Measurements from ENCODE around the gene MCM3. TPM values are rescaled to one million over a fixed set of nuclear protein-coding genes. Genes with fewer than 3 reads are reported as not detected.
A peak's percentile ranks its signal among the peaks of the same experiment; 100 is the strongest.

MCM3 gene
- total RNA-seq, 2 donors from 2014 or later: 20.3 to 24.3 TPM

DNA sequence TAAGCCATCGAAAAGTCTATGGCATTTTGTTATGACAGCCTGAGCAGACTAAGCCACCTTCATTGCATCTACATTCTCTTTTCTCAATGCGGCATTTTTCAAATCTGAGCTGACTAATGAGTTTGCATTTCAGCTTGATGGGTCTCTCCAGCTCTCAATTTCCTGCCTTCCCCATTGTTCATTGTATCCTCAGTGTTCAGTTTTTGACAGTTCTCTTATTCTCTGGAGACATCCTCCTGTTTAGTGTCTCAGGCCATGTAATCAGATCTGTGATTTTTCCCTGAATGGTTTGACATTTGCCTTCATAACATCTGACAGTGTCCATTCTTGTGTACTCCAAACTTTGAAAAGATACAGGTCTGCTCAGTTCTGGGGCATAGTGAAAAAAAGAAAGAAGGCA lies 27.9 kb upstream of the MCM3 start:
- no peaks in the 10 kb centered on the region for H3K9me3 ChIP-seq (ENCODE audit: control insufficient read depth, low read length, poor library complexity, severe bottlenecking)
- H3K27me3 Mint-ChIP-seq: no peaks in the 10 kb centered on the region
- DNase-seq: no peak
- ATAC-seq: no peak
- peaks cover 25% of the 10 kb centered on the region for H3K4me1 Mint-ChIP-seq
- no peak overlapping the region for H3K27ac Mint-ChIP-seq
- H3K4me3 Mint-ChIP-seq: no peak overlapping the region
- H3K36me3 Mint-ChIP-seq (ENCODE audit: low read depth): peaks cover 3% of the 10 kb centered on the region

DNA sequence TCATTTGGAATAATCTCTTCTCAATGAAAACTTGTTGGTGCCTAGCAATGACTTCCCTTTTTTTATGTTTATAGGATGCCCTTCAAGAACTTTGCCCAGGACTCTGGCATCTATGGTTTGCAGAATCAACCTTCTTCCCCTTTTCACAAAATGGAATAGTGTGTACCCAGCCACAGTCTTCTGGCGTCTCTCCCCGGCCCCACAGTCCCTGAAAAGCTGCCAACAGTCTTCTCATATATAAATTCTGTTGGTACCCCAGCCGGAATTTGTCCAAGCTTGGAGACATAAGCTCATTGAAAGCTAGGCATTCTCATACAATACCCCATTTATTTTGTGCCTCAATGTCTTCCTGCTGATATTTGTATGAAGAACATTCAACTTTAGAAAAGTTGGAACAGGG lies 26.4 kb upstream of the MCM3 start:
- no peak overlapping the region for H3K4me3 Mint-ChIP-seq
- ATAC-seq: no peak
- peaks cover 3% of the 10 kb centered on the region for H3K36me3 Mint-ChIP-seq (ENCODE audit: low read depth)
- H3K27me3 Mint-ChIP-seq: no peaks in the 10 kb centered on the region
- peak overlapping the region; percentile 82 for H3K27ac Mint-ChIP-seq
- H3K4me1 Mint-ChIP-seq: peaks cover 35% of the 10 kb centered on the region
- no peak for DNase-seq
- H3K9me3 ChIP-seq (ENCODE audit: control insufficient read depth, low read length, poor library complexity, severe bottlenecking): no peaks in the 10 kb centered on the region

DNA sequence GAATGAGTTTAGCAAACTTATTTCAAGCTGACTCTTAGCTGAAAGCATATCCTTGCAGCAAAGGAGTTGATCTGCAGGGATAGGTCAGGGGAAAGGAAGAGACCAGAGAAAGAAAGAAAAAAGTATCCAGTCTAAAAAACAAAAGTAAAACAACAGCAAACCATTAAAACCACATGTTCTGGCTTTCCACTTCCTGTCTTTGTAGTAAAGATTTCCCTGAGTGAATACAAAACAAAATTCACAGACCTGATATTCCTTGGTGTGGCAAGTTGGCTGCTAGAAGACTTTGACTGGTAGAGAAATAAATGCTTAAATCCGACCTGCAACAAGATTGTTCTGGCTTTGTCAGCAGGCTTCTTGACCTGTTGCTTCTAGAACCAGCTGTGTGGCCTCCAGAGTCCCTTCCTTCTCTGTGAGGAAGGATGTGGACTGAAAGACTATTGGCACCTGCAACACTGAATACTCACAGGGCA lies 23.4 kb upstream of the MCM3 start:
- Mint-ChIP-seq H3K4me1 (peaks cover 59% of the 10 kb centered on the region), H3K27ac (peak overlapping the region; percentile 97), H3K4me3 (peak overlapping the region; percentile 86), H3K36me3 (ENCODE audit: low read depth) (peaks cover 3% of the 10 kb centered on the region), H3K27me3 (no peaks in the 10 kb centered on the region)
- ATAC-seq (peak; percentile 46), DNase-seq (no peak)
- H3K9me3 ChIP-seq (ENCODE audit: control insufficient read depth, low read length, poor library complexity, severe bottlenecking): no peaks in the 10 kb centered on the region

DNA sequence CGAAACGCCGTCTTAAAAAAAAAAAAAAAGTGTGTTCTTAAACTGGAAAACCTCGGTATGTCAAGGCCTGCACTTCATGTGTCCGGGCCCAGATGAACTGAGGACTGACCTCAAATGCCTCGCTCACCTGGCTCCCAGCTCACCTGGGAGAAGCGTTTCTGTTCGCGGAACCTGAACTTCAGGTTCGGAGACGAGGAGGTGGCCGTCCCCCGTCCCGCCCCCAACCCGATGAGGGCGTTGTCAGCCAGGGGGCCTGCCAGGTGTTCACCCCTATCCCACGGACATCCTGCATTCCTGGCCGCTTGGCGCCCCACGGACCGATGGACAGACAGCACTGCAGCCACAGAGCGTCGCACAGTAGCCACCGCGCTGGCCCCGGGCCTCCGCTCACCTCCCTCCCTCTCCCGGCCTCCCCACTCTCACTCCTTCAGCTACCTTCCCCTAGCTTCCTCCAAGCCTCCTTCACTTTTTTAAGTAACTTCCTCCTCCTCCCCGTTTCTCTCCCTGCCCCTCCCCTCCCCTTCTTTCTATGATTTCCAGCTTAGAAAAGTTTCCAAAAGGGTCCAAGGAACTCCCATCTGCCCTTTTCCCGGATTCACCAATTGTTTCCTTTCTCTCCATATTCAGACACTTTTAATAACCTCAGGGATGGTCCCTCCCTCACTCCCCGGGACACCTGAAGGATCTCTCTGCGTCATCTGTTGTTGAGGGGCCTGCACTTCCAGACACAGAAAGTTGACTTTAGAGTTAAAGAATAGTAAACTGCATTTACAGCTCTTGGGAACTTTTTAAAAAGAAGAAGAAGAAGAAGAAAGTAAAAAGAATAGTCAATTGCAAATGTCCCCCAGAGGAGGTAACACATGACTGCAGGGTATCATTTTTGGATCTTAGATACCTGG lies 22.7 kb upstream of the MCM3 start:
- peak; percentile 32 for ATAC-seq
- H3K9me3 ChIP-seq (ENCODE audit: control insufficient read depth, low read length, poor library complexity, severe bottlenecking): no peaks in the 10 kb centered on the region
- no peaks in the 10 kb centered on the region for H3K36me3 Mint-ChIP-seq (ENCODE audit: low read depth)
- H3K27ac Mint-ChIP-seq: peak overlapping the region; percentile 97
- no peaks in the 10 kb centered on the region for H3K27me3 Mint-ChIP-seq
- H3K4me3 Mint-ChIP-seq: peak overlapping the region; percentile 86
- no peak for DNase-seq
- peaks cover 60% of the 10 kb centered on the region for H3K4me1 Mint-ChIP-seq

DNA sequence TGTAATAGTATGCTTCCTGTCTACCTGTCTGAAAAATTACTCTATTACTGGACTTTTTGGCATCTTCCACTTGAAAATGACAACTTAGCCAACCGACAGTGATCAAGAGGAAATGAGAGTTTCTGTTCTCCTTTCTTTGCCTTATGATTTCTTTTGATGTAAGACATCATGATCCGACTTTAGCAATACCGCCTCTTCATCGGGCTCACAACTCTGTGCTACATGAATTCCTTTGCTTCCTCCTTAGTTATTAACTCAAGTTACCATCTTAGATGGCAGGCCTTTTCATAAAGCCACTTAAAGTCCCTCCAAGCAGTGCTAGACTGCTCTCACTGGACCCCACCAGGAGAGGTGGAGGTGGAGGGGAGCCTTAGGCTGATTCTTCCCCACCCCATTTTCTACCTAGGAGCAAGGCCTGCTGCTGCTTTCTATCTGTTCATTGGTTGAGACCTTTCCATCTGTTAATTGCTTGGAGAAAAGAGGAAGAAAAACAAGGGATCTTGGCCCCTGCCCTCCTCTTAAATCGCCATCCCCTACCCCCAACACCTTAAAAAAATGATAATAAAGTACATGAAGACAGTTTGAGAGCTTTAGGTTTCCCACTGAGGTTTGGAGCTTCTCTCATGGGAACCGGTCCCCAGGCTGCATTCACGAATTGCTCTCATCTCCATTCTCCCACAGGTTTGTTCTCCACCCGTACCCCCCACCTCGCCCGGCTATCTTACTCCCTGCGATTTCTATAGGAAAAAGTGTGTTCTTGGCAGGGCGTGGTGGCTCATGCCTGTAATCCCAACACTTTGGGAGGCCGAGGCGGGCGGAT lies 21.6 kb upstream of the MCM3 start:
- no peaks in the 10 kb centered on the region for H3K27me3 Mint-ChIP-seq
- H3K27ac Mint-ChIP-seq: peak overlapping the region; percentile 97
- DNase-seq (no peak), ATAC-seq (peak; percentile 50)
- H3K9me3 ChIP-seq (ENCODE audit: control insufficient read depth, low read length, poor library complexity, severe bottlenecking): no peaks in the 10 kb centered on the region
- no peaks in the 10 kb centered on the region for H3K36me3 Mint-ChIP-seq (ENCODE audit: low read depth)
- peaks cover 60% of the 10 kb centered on the region for H3K4me1 Mint-ChIP-seq
- peak overlapping the region; percentile 81 for H3K4me3 Mint-ChIP-seq

DNA sequence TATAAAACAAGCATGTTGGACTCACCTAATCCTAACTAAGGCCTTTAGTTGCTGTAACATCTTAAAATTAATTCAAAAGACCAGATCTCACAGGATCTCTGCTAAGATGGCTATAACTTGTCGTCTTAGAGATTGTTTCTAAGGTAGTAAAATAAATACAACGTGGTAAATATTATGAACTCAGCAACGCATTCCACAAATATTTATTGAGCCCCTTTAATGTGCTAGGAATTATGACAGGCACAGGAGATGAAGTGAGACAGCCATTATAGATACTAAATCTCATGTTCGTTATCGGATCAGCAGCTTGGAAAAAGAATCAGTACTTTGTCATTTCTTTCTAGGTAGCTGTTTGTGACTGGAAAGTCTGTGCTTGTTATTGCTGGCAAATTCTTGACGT lies 20.9 kb upstream of the MCM3 start:
- ATAC-seq: peak; percentile 46

DNA sequence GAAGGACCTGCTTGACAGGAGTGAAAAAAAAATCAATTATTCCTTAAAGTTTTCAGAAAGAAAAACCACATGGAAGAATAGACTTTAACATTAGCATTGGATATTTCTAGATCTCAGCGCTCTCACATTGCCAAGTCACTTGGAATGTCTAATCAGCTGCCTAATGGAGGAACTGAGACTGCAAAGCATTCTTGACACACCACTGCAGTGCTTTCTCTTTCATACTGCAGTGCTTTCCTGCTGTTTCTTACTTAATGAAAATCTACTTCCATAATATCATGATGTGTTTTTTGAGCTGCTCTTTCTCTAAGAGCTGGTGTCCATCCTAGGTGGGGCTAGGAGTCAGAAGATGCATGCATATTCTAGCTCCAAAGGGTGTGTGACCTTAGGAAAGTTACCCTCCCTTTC lies 20.4 kb upstream of the MCM3 start:
- DNase-seq: no peak
- Mint-ChIP-seq H3K27me3 (no peaks in the 10 kb centered on the region), H3K36me3 (ENCODE audit: low read depth) (no peaks in the 10 kb centered on the region), H3K27ac (peak overlapping the region; percentile 97), H3K4me1 (peaks cover 55% of the 10 kb centered on the region), H3K4me3 (peak overlapping the region; percentile 81)
- peak; percentile 31 for ATAC-seq
- no peaks in the 10 kb centered on the region for H3K9me3 ChIP-seq (ENCODE audit: control insufficient read depth, low read length, poor library complexity, severe bottlenecking)

More for the DNA sequence above, 20.9 kb upstream of the MCM3 start:
- no peaks in the 10 kb centered on the region for H3K36me3 Mint-ChIP-seq (ENCODE audit: low read depth)
- peaks cover 57% of the 10 kb centered on the region for H3K4me1 Mint-ChIP-seq
- peak overlapping the region; percentile 97 for H3K27ac Mint-ChIP-seq
- peak overlapping the region; percentile 81 for H3K4me3 Mint-ChIP-seq
- H3K27me3 Mint-ChIP-seq: no peaks in the 10 kb centered on the region
- no peaks in the 10 kb centered on the region for H3K9me3 ChIP-seq (ENCODE audit: control insufficient read depth, low read length, poor library complexity, severe bottlenecking)
- no peak for DNase-seq

DNA sequence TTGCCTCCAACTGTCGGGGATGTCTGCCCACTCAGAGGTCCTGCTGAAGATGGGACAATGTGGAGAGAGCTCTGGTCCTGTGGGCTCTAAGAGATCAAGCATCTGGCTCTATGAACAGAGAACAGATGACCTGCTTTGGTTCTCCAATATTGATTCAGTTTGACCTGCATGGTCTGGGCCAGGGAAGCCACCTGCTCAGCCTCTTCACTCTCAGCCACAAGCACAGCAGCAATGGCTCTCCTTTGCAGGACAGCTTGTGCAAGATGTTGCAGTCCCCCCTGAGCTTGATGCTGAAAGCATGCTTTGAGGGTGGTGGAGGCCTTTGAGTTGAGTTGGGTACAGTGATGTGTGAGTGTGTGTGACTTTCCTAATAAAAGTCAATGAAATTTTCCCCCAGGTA lies 18.6 kb upstream of the MCM3 start:
- H3K36me3 Mint-ChIP-seq (ENCODE audit: low read depth): no peaks in the 10 kb centered on the region
- peak overlapping the region; percentile 9 for H3K4me3 Mint-ChIP-seq
- H3K4me1 Mint-ChIP-seq: peaks cover 44% of the 10 kb centered on the region
- peak overlapping the region; percentile 97 for H3K27ac Mint-ChIP-seq
- H3K9me3 ChIP-seq (ENCODE audit: control insufficient read depth, low read length, poor library complexity, severe bottlenecking): no peaks in the 10 kb centered on the region
- DNase-seq (no peak), ATAC-seq (no peak)
- H3K27me3 Mint-ChIP-seq: no peaks in the 10 kb centered on the region

DNA sequence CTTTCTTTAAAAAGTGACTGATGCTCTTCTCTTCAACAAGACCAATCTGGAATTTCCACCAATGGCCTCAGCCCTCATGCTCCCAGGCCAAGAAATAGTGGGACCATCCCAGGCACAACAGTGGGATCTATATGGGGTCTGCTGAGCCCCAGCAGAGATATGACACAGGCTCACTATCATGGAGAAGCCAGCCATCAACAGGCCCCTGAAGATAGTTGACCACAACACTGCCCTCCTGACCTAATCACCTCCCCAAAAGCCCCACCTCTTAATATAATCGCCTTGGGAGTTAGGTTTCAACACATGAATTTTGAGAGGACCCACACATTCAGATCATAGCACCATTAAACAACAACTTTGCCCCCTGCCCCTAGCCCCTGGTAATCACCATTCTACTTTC lies 16.8 kb upstream of the MCM3 start:
- H3K9me3 ChIP-seq (ENCODE audit: control insufficient read depth, low read length, poor library complexity, severe bottlenecking): no peaks in the 10 kb centered on the region
- ATAC-seq (no peak), DNase-seq (no peak)
- Mint-ChIP-seq H3K4me1 (peaks cover 38% of the 10 kb centered on the region), H3K27ac (peak overlapping the region; percentile 0), H3K4me3 (no peak overlapping the region), H3K36me3 (ENCODE audit: low read depth) (no peaks in the 10 kb centered on the region), H3K27me3 (no peaks in the 10 kb centered on the region)

DNA sequence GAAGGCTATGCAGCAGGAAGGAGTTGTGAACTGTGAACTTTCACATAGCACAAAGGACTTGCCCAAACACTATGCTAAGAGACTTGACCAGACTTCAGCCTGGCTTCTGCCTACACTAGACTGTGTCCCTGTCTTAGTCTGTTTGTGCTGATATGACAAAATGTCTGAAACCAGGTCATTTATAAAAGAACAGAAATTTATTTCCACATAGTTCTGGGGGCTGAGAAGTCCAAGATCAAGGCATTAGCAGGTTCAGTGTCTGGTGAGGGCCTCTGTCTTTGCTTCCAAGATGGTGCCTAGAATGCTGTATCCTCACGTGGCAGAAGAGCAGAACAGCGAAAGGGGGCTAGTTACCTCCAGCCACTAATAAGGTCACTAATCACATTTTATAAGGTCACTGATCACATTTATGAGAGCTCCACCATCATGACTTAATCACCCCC lies 16.0 kb upstream of the MCM3 start:
- no peaks in the 10 kb centered on the region for H3K27me3 Mint-ChIP-seq
- DNase-seq (no peak), ATAC-seq (no peak)
- H3K36me3 Mint-ChIP-seq (ENCODE audit: low read depth): no peaks in the 10 kb centered on the region
- H3K9me3 ChIP-seq (ENCODE audit: control insufficient read depth, low read length, poor library complexity, severe bottlenecking): no peaks in the 10 kb centered on the region
- no peak overlapping the region for H3K4me3 Mint-ChIP-seq
- H3K27ac Mint-ChIP-seq: peak overlapping the region; percentile 12
- peaks cover 36% of the 10 kb centered on the region for H3K4me1 Mint-ChIP-seq

DNA sequence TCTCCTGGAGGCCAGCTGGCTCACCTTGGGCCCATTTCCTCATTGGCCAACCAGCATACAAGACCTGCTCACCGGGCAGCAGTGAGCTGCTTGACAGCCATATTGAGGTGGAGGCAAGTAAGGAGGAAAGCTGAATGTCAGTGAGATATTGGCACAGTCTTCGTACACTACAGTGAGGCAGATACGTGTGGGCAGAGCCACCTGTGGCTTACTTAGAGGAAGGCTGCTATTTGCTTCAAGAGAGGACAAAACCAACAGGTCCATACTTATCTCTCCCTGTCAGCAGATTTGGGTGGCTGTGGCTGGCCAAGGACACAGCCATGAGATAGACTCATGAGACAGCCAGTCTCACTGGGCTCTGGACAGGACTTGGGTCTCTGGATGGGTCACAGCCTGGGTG lies 15.1 kb upstream of the MCM3 start:
- Mint-ChIP-seq H3K36me3 (ENCODE audit: low read depth) (no peaks in the 10 kb centered on the region), H3K27me3 (no peaks in the 10 kb centered on the region), H3K4me3 (no peak overlapping the region), H3K27ac (peak overlapping the region; percentile 12), H3K4me1 (peaks cover 27% of the 10 kb centered on the region)
- no peaks in the 10 kb centered on the region for H3K9me3 ChIP-seq (ENCODE audit: control insufficient read depth, low read length, poor library complexity, severe bottlenecking)
- DNase-seq: no peak
- no peak for ATAC-seq

DNA sequence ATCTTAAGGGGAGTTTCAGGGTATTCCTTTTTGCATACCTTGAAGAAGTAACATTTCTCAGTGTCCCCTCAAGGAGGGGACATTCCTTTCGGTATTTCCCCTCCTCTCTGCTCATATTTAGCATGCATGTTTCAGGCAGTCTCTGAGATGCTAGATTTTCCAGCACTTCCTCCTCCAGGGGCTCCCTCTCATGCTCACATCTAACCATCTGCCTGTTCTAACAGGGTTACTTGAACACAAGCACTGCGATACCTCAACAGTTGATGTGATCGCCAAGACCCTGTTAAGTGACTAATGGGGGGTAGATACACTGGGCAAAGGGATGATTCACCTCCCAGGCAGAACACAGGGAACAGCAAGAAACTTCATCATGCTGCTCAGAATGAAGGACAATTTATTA lies 12.9 kb upstream of the MCM3 start:
- DNase-seq (no peak), ATAC-seq (peak; percentile 24)
- no peaks in the 10 kb centered on the region for H3K9me3 ChIP-seq (ENCODE audit: control insufficient read depth, low read length, poor library complexity, severe bottlenecking)
- Mint-ChIP-seq H3K27ac (peak overlapping the region; percentile 96), H3K36me3 (ENCODE audit: low read depth) (no peaks in the 10 kb centered on the region), H3K4me1 (peaks cover 12% of the 10 kb centered on the region), H3K4me3 (peak overlapping the region; percentile 75), H3K27me3 (no peaks in the 10 kb centered on the region)

DNA sequence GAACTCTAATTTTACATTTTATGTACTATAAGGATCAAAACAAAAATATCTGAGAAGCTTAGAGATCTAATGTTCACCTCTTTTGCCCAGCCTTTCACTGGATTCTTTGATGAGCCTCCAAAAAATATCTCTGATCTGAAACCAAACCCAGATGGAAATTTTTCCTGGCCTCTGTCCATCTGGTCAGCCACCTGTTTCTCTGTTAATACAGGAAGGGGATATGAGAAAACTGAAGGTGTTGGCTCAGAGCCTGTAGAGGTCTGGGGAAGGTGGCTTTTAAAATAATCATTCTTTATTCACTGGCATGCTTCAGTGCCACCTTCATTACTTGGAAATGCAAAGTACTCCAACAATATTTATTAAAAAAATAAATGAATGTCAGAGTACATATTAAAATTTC lies 8.5 kb upstream of the MCM3 start:
- no peaks in the 10 kb centered on the region for H3K36me3 Mint-ChIP-seq (ENCODE audit: low read depth)
- no peaks in the 10 kb centered on the region for H3K9me3 ChIP-seq (ENCODE audit: control insufficient read depth, low read length, poor library complexity, severe bottlenecking)
- peaks cover 11% of the 10 kb centered on the region for H3K4me1 Mint-ChIP-seq
- no peaks in the 10 kb centered on the region for H3K27me3 Mint-ChIP-seq
- ATAC-seq (no peak), DNase-seq (no peak)
- no peak overlapping the region for H3K4me3 Mint-ChIP-seq
- H3K27ac Mint-ChIP-seq: no peak overlapping the region

Data from T-helper 17 cell (primary cell).